ENCODE measurements around the gene LGI4.
A peak's percentile ranks its signal among the peaks of the same experiment; 100 is the strongest.

LGI4 gene

GRCh38 chr19:35122687-35123551 is 11.9 kb downstream of the LGI4 start:
- no peak for DNase-seq

- DNase-seq, result no peak
These were observed 14.0 kb downstream of the LGI4 start for GRCh38 chr19:35120898-35121297.

GRCh38 chr19:35120492-35120891 is 14.4 kb downstream of the LGI4 start:
- DNase-seq, result no peak

GRCh38 chr19:35119578-35120155 is 15.2 kb downstream of the LGI4 start:
- DNase-seq, result no peak

- DNase-seq, result no peak
These were observed 15.8 kb downstream of the LGI4 start for GRCh38 chr19:35119091-35119490.

GRCh38 chr19:35118268-35119020 is 16.4 kb downstream of the LGI4 start:
- no peak for DNase-seq

GRCh38 chr19:35117799-35118198 is 17.1 kb downstream of the LGI4 start:
- no peak for DNase-seq

- no peak for DNase-seq
These were observed 17.7 kb downstream of the LGI4 start for GRCh38 chr19:35117116-35117515.

GRCh38 chr19:35116072-35116801 is 18.6 kb downstream of the LGI4 start:
- DNase-seq, result no peak

- peak; percentile 87 to 88 for DNase-seq
These were observed 19.5 kb downstream of the LGI4 start, which contains the start of gene FXYD3 for GRCh38 chr19:35115177-35115951. Gene FXYD3, plus strand, starts transcription at chr19:35115823. Its CDS starts 3,554 bp downstream, at chr19:35119377.

- peak; percentile 74 to 78 for DNase-seq
These were observed 20.3 kb downstream of the LGI4 start for GRCh38 chr19:35114353-35115176.

GRCh38 chr19:35112995-35113688 is 21.7 kb downstream of the LGI4 start:
- DNase-seq, result no peak

- no peak for DNase-seq
These were observed 23.9 kb downstream of the LGI4 start for GRCh38 chr19:35110974-35111373.

- peak; percentile 31 to 58 for DNase-seq
These were observed 25.3 kb downstream of the LGI4 start for GRCh38 chr19:35109395-35110112.

GRCh38 chr19:35108730-35109129 is 26.1 kb downstream of the LGI4 start:
- DNase-seq, result no peak

GRCh38 chr19:35107545-35107944 is 27.3 kb downstream of the LGI4 start:
- DNase-seq, result peak; percentile 88 to 91

- no peak for DNase-seq
These were observed 27.8 kb downstream of the LGI4 start for GRCh38 chr19:35106898-35107541.

GRCh38 chr19:35106291-35106583 is 28.6 kb downstream of the LGI4 start:
- peak; percentile 52 to 83 for DNase-seq
